Astrocyte of the cerebellum (primary cell): Measurements from ENCODE around the gene TAF8.

ENCODE experiments used
- DNase-seq: peaks from one replicate; pipeline ENCODE4 v3.0.0-alpha.2; 2011; ENCODE audit warnings: low read depth
- H3K4me3 ChIP-seq: 2 replicates; pipeline ENCODE4 v1.5.1; 2011; ENCODE audit warnings: mild to moderate bottlenecking, low read depth, low read length, moderate library complexity
- CTCF ChIP-seq: IDR thresholded peaks from 2 replicates; pipeline ENCODE4 v1.5.1; 2012; ENCODE audit warnings: low read length, low read depth, moderate library complexity, mild to moderate bottlenecking; ENCODE audit errors: missing control alignments
- in situ Hi-C: cut with HindIII; loops from 2 replicates; pipeline ENCODE4 v1.10.0; 2017; ENCODE audit warnings: low sequenced_read_pairs

TAF8 gene

GRCh38 chr6:42022755-42023384 is 27.5 kb upstream of the TAF8 start:
- in situ Hi-C loops = no loop called here
- no peak for TF ChIP-seq CTCF
- DNase-seq = no peak
- H3K4me3 ChIP-seq = no peak overlapping the region

- no peak overlapping the region for H3K4me3 ChIP-seq
- in situ Hi-C loops = no loop called here
- TF ChIP-seq CTCF = no peak
- no peak for DNase-seq
Observed at GRCh38 chr6:42025066-42025844, 25.1 kb upstream of the TAF8 start.

GRCh38 chr6:42025845-42026243 is 24.5 kb upstream of the TAF8 start:
- DNase-seq = no peak
- no peak for TF ChIP-seq CTCF
- in situ Hi-C loops = no loop called here
- H3K4me3 ChIP-seq = no peak overlapping the region

DNA sequence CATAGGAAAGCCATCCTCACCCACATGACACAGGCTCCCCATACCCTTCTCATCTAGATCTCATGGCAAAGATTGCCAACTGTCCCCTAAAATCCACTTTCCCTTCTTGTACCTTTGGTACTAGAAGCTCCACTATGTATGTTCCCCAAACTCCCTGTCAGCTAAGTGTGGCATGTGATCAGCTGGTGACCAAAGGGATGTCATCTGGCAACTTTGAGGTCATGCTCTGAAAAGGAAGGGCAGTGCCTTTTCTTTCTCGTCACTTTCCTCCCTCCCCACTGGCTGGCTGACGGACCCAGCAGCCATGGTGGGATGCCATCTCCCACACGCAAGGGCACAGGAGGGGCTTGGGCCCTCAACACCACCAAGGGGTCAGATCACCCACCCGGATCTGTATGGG is 23.8 kb upstream of the TAF8 start:
- TF ChIP-seq CTCF = no peak
- DNase-seq = no peak
- H3K4me3 ChIP-seq = no peak overlapping the region
- in situ Hi-C loops = no loop called here

- in situ Hi-C loops = no loop called here
- no peak for TF ChIP-seq CTCF
- no peak overlapping the region for H3K4me3 ChIP-seq
- DNase-seq = no peak
Observed at GRCh38 chr6:42028234-42029061, 21.9 kb upstream of the TAF8 start.

DNA sequence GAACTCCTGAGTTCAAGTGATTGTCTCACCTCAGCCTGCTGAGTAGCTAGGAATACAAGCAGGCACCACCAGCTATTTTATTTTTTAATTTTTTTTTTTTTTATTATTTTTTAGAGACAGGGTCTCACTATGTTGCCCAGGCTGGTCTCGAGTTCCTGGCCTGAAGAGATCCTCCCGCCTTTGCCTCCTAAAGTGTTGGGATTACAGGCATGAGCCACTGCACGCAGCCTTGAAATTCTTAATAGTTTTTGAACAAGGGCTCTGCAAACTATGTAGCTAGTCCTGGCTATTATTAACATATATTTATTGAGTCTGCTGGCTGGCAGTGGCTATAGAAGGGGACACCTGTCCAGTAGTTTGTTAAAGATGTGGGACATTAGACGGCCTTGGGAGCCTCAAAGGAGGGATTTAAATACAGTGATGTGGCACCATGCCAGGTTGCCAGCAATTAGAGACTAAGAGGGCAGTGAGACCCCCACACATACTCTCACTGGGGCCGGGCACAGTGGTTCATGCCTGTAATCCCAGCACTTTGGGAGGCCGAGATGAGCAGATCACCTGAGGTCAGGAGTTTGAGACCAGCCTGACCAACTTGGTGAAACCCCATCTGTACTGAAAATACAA is 21.1 kb upstream of the TAF8 start:
- no peak for TF ChIP-seq CTCF
- no peak for DNase-seq
- H3K4me3 ChIP-seq = no peak overlapping the region
- in situ Hi-C loops = no loop called here
